ENCODE results near the gene RGCC.
A peak's percentile ranks its signal among the peaks of the same experiment; 100 is the strongest.

The RGCC gene

DNA sequence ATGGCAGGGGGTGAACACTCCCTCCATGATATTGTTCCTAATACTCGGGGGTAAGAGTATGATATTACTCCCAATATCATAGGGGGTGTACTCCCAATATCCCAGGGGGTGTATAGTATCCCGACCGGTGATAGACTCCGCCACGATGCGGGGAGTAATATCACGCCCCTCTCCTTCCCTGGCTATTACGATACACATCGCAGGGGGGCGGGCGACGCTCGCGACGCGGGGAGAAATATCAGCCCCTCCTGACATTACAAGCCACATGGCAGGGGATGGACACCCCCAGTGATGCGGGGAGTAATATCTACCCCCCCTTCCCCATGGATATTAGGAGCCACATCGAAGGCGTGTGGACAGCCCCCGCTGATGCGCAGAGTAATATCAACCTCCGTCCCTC, 3.2 kb upstream of the RGCC start:
- no peak for DNase-seq

DNA sequence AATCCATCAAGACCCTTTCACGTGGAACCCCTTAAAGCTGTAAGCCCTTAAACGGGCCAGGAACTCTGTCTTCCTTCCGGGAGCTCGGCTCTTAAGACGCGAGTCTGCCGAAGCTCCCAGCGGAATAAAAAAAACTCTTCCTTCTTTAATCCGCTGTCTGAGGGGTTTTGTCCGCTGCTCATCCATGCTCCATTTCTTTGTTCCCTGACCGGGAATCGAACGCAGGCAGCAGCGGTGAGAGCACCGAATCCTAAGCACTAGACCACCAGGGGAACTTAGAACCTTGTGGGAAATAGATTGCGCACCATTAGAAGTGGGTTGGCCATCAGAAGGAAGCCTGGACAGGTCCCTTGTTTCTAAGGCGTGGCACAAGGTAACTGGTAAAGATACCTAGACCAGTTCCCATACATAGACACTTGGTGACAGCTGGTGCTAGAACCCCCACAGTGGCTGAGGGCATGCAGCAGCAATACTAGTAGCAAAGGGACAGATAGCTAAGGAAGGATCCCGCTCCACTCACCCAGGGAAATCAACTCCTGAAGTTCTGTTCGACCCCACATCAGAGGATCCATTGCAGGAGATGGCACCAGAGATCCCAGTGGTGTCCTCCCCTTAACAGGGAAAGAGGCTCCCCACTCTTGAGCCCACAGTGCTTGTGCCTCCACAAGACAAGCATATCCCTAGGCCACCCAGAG, 1.5 kb upstream of the RGCC start:
- no peak for DNase-seq

DNA sequence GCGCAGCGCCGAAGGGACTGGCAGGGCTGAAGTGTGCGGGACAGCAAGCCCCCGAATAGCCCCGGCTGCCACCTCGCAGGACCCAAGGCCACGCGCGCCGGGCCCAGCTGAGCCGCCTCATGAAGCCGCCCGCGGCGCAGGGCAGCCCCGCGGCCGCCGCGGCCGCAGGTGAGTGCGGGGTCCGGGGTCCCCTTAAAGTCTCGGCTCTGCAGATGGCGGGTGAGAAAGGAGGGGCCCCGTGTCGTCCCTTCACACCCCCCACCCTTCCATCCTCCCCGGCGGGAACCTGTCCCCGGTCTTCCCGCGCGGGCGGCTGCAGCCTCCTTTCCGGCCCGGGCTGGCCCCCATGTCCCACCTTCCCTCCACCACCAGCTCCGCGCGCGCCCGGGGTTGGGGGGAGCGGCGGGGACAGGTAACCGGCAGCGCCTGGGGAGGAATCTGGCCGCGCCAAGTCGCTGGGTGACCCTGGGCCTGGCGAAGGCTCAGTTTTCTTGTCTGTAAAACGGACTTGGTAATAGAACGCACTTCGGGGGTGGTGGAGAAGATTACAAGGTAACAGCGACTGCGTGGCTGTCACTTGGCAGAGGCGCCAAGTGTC, 338 bp downstream of the RGCC start:
- no peak for DNase-seq

DNA sequence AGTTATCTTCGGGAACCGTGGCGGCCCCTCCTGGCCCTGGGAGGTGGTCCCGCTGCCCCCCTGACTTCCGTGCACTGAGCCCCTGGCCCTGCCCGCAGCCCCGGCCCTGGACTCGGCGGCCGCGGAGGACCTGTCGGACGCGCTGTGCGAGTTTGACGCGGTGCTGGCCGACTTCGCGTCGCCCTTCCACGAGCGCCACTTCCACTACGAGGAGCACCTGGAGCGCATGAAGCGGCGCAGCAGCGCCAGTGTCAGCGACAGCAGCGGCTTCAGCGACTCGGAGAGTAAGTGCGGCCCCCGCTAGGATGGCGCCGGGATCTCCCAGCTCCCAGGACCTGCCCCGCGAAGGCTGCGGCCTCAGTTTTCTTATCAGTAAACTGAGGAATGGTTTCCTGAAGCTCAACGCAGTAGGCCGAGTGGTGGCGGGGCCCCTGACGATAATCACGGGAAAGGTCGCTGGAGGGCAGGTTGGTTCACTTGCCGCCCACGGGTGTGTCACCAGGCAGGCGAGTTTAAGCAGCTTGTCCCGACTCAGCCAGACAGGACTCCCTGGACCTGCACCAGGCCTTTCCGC, 924 bp downstream of the RGCC start:
- peak in 4 of 14 donors; percentile 49 to 63 (median 54) for DNase-seq

DNA sequence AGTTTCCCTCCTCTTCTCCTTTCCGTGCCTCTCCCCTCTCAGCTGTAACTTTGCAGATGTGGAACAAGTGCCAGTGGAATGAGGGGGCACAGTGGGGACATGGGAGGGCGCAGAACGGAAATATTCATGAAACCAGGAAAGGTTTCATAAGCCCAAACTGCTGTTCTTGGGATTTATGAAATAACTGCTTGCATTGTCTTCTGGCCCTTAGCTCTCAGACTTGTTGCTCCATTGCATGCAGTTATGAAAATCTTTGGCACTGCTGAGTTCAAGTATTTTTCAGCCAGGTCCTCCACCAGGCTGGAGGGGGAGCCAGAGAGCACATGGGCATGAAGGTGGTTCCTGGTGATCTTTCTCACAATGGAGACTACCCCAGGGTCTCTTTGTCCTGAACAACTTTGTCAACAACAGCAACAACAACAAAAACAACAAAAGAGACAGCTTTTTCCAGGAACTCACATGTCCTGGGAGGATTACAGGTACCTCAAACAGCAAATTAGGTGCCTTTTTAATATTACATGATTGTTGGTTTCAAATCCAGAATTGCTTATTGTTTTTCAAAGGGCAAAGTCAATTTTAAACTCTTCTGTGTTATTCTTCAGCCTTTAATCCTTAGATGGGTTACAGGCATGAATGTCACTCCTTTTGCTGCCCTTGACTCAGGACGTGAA, 1.5 kb downstream of the RGCC start:
- DNase-seq, result peak in 2 of 14 donors; percentile 49 to 63

DNA sequence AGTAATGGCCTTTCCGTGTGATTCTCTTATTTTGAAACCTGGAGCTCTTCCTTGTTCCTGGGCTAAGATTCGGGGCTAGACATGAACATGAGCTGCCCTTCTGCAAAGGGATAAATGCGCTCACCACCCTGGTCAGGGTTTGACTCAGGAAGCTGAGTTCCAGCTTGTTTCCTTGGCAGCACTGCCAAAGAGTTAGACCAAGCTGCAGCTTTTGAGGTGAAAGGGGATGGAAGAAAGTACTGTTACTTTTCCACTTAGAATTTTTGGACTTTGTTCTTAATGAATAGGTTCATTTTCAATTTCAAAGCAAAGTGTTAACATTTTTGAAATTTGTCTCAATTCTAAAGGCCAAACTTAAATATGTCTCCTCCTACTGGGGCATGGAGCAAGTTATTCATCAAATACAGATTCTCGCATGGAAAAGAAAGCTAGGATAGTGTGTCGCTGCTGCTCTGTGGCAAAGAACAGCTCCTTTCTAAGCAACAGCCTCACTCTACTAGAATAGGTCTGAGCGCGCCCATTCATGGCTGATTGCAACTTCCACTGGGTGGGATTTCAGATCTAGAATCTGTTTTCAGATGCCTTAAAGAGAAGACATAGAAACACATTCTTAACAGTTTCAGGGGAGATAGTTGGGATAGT, 2.2 kb downstream of the RGCC start:
- no peak for DNase-seq

DNA sequence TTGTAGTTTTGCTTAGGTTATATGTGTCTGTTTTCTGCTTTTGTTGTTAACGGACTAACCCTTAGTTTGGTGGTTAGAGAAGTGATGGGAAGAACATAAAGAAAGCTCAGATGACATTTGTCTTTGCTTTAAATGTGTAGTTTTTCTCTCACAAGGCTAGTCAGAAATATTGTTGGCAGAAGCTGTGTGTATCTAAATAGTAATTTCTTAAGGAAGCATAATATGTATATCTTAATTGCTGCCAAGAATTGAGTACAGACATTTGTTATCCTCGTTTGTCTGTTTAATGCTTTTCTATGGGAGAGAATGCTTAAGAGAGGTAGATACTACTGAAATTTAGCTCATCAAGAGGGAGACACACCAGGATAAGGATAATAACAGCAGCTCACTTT, 2.7 kb downstream of the RGCC start:
- no peak for DNase-seq

GRCh38 chr13:41460930-41461329, 3.6 kb downstream of the RGCC start:
- no peak for DNase-seq

DNA sequence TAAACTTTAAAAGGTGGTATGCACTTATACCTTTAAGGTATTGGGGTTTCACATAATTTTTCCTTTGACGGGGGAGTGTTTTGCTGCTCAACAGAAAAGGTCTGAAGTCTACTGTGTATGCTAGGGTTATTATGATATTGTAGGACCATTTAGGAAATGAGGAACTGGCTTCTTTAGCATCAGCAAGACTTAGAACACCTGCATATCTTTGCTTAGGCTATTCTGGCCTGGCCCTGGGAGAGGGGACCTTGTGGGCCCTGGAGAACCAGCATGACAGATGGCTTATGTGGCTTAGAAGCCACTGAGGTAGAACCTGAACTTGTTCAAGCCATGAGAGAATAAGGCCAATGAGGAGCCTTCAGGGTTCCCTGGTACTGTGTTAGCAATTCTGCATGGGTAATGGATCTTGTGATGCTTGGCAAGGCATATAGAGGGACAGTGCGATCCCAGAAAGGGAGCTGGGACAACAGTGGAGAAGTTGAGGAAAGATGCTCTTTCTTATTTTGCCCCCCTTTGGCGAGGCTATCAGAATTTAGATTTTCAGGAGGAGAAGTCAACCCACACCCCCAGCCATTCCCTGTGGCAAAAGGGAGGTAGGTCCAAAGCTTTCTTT, 4.3 kb downstream of the RGCC start:
- DNase-seq, result no peak

- no peak for DNase-seq
Measured at GRCh38 chr13:41462427-41462826, 5.1 kb downstream of the RGCC start.

DNA sequence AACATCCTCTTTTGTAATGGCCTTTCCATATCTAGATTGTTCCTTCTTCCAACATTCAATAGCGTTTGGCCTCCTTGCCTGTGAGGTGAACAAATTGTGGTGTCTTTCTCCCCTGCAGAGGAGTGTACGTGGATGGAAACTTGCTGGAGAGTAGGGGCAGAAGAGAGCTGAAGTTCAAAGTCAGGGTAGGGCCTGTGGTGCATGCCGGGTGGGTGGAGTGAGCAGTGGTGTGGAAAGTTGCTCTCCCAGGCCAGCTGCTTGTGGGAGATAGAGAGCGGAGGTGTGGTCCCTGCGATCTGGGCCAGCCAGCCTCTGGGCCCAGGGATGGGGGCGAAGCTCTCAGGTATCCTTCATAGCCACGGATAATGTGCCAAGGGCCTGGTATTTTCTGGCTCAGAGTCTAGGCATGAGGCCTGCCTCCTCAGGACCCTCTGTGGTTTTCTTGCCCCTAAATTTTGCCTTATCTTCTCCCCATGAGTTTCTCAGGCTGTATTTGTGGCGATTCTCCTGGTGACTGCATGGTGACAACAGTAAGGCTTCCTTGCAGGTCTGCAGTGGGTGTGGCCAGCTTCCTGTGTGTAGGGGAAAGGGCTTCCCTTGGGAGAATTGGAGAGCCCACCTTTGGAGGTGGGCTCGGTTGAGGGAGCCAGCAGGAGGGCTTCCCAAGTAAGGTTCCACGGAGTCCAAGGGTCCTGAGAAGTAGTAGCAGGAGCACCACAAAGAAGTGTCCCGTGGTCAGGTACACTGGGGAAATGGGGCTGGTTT, 6.7 kb downstream of the RGCC start:
- DNase-seq, result no peak

GRCh38 chr13:41465241-41465847, 8.0 kb downstream of the RGCC start:
- peak in 2 of 14 donors; percentile 40 to 73 for DNase-seq

- DNase-seq, result no peak
Measured at GRCh38 chr13:41465898-41466320, 8.6 kb downstream of the RGCC start.

GRCh38 chr13:41467425-41467945, 10.1 kb downstream of the RGCC start:
- no peak for DNase-seq

- no peak for DNase-seq
Measured at GRCh38 chr13:41468631-41469030, 11.3 kb downstream of the RGCC start.

- DNase-seq, result no peak
Measured at GRCh38 chr13:41470196-41470595, 12.8 kb downstream of the RGCC start.

DNA sequence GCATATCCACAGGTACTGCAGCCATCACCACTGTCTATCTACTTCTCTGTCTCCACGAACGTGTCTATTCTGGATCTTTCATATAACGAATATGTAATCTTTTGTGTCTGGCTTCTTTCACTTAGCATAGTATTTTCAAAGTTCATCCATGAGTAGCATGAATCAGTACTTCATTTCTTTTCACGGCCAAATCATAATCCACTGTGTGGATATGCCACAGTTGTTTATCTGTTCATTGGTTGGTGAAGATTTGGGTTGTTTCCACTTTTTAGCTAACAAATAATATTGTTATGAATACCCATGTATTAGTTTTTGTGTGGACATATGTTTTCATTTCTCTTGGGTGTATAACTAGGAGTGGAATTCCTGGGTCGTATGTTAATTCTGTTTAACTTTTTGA, 14.4 kb downstream of the RGCC start:
- no peak for DNase-seq

DNA sequence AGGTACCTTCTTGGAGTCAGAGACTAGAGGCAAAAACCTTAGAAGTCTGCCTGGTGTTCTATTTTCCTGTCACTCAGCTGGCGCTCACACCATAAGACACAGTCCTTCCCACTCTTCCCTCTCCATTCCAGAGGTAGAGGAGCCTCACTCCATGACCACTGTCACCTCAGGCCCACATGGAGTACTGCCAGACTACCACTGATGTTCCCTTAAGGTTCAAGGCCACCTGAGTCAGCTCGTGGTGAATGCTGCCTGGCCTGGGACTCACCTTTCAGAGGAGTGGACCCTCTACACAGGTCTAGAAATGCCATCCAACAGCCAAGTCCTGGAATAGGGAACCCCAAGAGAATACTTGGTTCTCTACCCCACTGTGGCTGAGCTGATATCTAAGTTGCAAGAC, 29.9 kb downstream of the RGCC start:
- DNase-seq, result no peak

- DNase-seq, result no peak
Measured at GRCh38 chr13:41488124-41488523, 30.8 kb downstream of the RGCC start.

- DNase-seq, result no peak
Measured at GRCh38 chr13:41490371-41491015, 33.1 kb downstream of the RGCC start.

DNA sequence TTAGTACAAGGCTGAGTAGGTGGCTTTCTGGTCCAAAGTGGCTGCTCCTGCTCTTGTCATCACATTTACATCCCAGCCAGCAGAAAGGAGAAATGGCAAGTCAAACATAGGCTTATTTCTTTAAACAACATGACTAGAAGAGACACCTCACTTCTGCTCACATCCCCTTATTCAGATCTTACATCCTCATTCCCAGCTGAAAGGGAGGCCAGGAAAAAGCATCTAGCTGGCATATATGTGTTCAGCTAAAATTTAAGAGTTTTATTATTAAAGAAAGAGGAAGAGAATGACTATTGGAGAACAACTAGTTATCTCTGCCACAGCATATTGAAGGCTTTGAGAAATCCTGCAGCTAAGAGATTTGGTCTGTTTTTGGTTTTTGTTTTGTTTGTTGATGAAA, 34.1 kb downstream of the RGCC start:
- DNase-seq, result no peak
